ENCODE measurements around the gene GPAT3.
A peak's percentile ranks its signal among the peaks of the same experiment; 100 is the strongest.
"Not testable (repeated sequence)": the region's sequence is repeated elsewhere in the genome, so short reads cannot be mapped to it uniquely, and the experiment has no call there.

The GPAT3 gene

DNA sequence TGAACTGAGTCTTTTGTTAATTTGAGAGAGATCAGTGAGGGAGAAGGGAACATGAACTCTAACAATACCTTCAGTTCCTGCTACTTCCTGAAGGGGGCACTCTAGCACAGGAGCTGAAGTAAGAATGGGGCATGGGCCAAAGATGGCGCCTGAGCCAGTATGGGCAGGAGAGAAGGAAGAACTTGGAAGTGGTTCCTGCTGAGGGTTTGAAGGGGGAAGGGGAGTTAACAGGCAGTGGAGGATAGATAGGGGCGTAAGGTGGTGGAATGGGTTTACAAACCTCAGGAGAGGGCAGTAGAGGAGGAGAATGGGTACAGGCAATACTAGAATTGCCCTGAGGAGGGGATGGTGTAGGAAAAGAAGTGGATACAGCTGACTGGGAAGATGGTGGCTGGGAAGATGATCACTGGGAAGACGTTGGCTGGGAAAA is 26.7 kb upstream of the GPAT3 start:
- not testable (repeated sequence) for H3K4me3 ChIP-seq (ENCODE audit: low read length); H3K27me3 ChIP-seq (ENCODE audit: insufficient read depth, low read length); H3K36me3 ChIP-seq (ENCODE audit: insufficient read depth, low read length); H3K27ac ChIP-seq (ENCODE audit: low read depth, low read length); H3K9me3 ChIP-seq (ENCODE audit: insufficient read depth, low read depth, low read length); H3K4me1 ChIP-seq (ENCODE audit: insufficient read depth, low read length); H3K9ac ChIP-seq (ENCODE audit: low read depth, low read length)
- WGBS: 76% methylated on average over 3 of the region's 3 CpGs

DNA sequence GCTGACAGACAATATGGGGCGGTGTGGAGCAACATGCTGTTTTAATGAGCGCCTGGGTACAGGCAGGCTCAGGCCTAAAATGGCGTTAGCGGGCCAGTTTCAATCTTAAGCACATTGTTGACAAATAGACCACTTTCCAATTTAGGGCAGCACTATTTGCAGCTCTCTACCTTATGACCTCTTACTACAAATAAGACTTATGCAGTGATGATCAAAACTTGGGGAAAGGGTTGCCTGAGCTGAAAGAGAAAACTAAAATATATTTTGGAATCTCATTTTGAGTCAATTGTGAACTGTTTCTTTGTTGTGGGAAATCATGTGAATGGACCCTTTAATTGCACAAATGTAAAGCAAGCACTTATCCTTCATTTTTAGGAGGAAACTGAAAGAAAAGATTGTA is 25.5 kb upstream of the GPAT3 start:
- no peak overlapping the region for H3K9ac ChIP-seq (ENCODE audit: low read depth, low read length)
- no peak overlapping the region for H3K4me3 ChIP-seq (ENCODE audit: low read length)
- 88% methylated on average over 4 of the region's 4 CpGs for WGBS
- H3K9me3 ChIP-seq (ENCODE audit: insufficient read depth, low read depth, low read length): no peaks in the 10 kb centered on the region
- H3K27ac ChIP-seq (ENCODE audit: low read depth, low read length): no peak overlapping the region
- H3K36me3 ChIP-seq (ENCODE audit: insufficient read depth, low read length): no peaks in the 10 kb centered on the region
- H3K27me3 ChIP-seq (ENCODE audit: insufficient read depth, low read length): no peaks in the 10 kb centered on the region
- H3K4me1 ChIP-seq (ENCODE audit: insufficient read depth, low read length): no peaks in the 10 kb centered on the region

DNA sequence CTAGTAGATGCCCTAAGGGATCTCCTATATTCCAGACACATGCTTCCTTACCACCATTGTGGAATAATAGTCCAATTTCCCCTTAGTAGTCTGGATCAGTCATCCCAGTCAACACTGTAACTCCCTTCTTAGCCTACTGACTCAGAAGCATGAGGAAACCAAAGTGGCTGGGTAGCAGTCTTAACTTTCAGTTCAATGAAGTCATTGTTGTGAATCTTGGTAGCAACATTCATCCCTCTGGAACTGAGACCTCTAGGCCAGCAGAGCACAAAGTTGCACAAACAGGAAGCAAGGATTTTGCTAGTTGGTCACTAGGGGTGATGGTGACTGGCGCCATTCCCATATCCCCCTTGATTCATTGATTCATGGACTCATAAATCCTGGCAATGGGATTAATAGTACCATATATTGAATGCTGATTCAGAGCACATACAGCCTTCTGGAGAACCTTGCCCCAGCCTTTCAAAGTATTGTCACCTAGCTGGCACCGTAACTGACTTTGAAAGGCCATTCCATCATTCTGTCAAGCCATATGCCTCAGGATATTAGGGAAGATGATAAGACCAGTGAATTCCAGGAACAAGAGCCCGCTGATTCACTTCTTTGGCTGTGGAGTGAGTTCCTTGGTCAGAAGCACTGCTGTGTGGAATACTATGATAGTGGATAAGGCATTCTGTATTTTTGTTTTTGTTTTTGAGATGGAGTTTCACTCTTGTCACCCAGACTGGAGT is 19.7 kb upstream of the GPAT3 start:
- H3K27me3 ChIP-seq (ENCODE audit: insufficient read depth, low read length): no peaks in the 10 kb centered on the region
- H3K9me3 ChIP-seq (ENCODE audit: insufficient read depth, low read depth, low read length): no peaks in the 10 kb centered on the region
- no peak overlapping the region for H3K9ac ChIP-seq (ENCODE audit: low read depth, low read length)
- no peak overlapping the region for H3K4me3 ChIP-seq (ENCODE audit: low read length)
- no peak overlapping the region for H3K27ac ChIP-seq (ENCODE audit: low read depth, low read length)
- WGBS: 73% methylated on average over 3 of the region's 3 CpGs
- H3K36me3 ChIP-seq (ENCODE audit: insufficient read depth, low read length): no peaks in the 10 kb centered on the region
- no peaks in the 10 kb centered on the region for H3K4me1 ChIP-seq (ENCODE audit: insufficient read depth, low read length)

DNA sequence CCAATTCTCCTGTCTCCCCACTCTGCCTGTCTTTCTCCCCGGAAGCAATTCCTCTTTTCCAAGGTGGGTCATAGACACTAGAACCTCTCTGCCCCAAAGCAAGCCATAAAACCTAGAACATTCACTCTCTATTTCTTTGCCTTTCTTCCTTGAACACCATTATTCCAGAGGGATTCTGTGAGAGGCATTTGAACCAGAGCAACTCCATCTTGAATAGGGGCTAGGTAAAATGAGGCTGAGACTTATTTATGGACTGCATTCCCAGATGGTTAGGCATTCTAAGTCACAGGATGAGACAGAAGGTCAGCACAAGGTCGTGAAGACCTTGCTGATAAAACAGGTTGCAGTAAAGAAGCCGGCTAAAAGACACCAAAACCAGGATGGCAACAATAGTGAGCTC is 13.7 kb upstream of the GPAT3 start:
- Histone ChIP-seq H3K4me3 (ENCODE audit: low read length) (no peak overlapping the region), H3K4me1 (ENCODE audit: insufficient read depth, low read length) (no peaks in the 10 kb centered on the region), H3K27ac (ENCODE audit: low read depth, low read length) (no peak overlapping the region), H3K9me3 (ENCODE audit: insufficient read depth, low read depth, low read length) (peaks cover 6% of the 10 kb centered on the region; the same call in 1 of the 2 replicates), H3K36me3 (ENCODE audit: insufficient read depth, low read length) (no peaks in the 10 kb centered on the region), H3K9ac (ENCODE audit: low read depth, low read length) (no peak overlapping the region), H3K27me3 (ENCODE audit: insufficient read depth, low read length) (no peaks in the 10 kb centered on the region)
- 82% methylated on average over 3 of the region's 3 CpGs for WGBS

DNA sequence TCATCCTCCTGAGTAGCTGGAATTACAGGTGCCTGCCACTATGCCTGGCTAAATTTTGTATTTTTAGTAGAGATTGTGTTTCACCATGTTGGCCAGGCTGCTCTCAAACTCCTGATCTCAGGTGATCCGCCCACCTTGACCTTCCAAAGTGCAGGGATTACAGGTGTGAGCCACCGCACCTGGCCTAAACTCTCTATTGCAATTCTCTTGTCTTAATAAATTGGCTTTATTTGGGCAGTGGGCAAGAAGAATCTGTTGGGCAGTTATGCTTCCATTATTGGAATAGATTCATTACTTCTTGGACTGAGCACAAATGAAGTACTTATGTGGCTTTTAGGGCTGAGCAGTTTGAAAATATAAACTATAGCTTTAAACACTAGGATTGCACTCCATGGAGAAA is 8.2 kb upstream of the GPAT3 start:
- no peak overlapping the region for H3K4me3 ChIP-seq (ENCODE audit: low read length)
- 95% methylated on average over 2 of the region's 2 CpGs for WGBS
- no peak overlapping the region for H3K27ac ChIP-seq (ENCODE audit: low read depth, low read length)
- H3K9me3 ChIP-seq (ENCODE audit: insufficient read depth, low read depth, low read length): peaks cover 10% of the 10 kb centered on the region; the same call in 1 of the 2 replicates
- no peak overlapping the region for H3K9ac ChIP-seq (ENCODE audit: low read depth, low read length)
- no peaks in the 10 kb centered on the region for H3K4me1 ChIP-seq (ENCODE audit: insufficient read depth, low read length)
- H3K36me3 ChIP-seq (ENCODE audit: insufficient read depth, low read length): no peaks in the 10 kb centered on the region
- H3K27me3 ChIP-seq (ENCODE audit: insufficient read depth, low read length): peaks cover 6% of the 10 kb centered on the region; the same call in 1 of the 2 replicates

DNA sequence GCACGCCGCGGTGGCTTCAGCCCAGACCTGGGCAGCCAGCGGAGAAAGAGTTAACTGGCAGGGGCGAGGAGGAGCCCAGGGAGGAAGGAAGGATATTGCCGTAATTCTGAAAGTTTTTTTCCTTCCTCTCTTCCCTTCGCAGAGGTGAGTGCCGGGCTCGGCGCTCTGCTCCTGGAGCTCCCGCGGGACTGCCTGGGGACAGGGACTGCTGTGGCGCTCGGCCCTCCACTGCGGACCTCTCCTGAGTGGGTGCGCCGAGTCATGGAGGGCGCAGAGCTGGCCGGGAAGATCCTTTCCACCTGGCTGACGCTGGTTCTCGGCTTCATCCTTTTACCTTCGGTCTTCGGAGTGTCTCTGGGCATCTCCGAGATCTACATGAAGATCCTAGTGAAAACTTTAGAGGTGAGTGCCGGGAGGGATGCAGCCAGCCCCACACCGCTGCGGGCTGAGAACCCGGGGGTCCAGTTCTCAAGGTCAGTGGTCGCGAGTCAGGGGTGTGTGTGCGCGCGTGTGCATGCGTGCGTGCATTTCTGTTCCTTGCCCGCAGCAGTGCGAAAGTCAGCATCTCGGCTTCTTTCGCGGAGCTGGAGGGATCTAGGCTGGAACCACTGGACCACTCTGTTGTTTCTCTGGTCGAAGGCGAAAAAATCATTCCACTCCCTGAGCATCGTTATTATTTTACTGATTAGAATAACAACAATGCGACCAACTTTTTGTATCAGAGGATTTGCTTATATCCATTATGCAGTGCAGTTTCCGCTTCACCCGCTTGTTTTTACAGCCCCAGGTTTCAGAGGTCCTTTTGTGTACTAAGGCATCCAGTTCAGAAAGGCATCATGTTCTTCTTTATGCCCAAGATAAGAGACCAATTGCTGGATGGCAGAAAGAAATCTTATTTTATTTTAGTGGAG is 709 bp downstream of the GPAT3 start:
- H3K9ac ChIP-seq (ENCODE audit: low read depth, low read length): peak overlapping the region; percentile 63
- H3K4me3 ChIP-seq (ENCODE audit: low read length): peak overlapping the region; percentile 91
- H3K4me1 ChIP-seq (ENCODE audit: insufficient read depth, low read length): no peaks in the 10 kb centered on the region
- H3K9me3 ChIP-seq (ENCODE audit: insufficient read depth, low read depth, low read length): no peaks in the 10 kb centered on the region
- 4% methylated on average over 46 of the region's 46 CpGs for WGBS
- no peaks in the 10 kb centered on the region for H3K36me3 ChIP-seq (ENCODE audit: insufficient read depth, low read length)
- H3K27ac ChIP-seq (ENCODE audit: low read depth, low read length): no peak overlapping the region
- H3K27me3 ChIP-seq (ENCODE audit: insufficient read depth, low read length): peaks cover 75% of the 10 kb centered on the region

DNA sequence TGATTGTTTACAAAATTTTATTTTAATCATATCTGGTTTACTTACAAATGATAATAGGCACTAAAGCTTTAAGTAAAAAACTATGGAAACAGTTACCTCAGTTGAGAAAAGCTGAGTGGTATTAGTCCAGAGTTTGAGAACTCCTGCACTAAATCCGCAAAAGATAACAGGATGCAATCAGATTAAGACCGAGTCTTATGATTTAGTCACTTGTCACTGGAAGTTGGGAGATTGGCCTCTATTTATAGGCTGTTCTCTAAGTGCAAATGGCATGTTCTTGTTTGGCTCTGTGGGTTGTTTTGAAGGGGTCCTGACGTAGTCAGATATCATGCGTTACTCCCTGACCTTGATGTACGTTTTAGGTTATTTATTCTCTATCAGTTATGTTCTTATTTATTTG is 6.3 kb downstream of the GPAT3 start:
- H3K36me3 ChIP-seq (ENCODE audit: insufficient read depth, low read length): no peaks in the 10 kb centered on the region
- H3K4me1 ChIP-seq (ENCODE audit: insufficient read depth, low read length): no peaks in the 10 kb centered on the region
- peaks cover 24% of the 10 kb centered on the region for H3K27me3 ChIP-seq (ENCODE audit: insufficient read depth, low read length)
- no peak overlapping the region for H3K27ac ChIP-seq (ENCODE audit: low read depth, low read length)
- no peak overlapping the region for H3K9ac ChIP-seq (ENCODE audit: low read depth, low read length)
- no peaks in the 10 kb centered on the region for H3K9me3 ChIP-seq (ENCODE audit: insufficient read depth, low read depth, low read length)
- no peak overlapping the region for H3K4me3 ChIP-seq (ENCODE audit: low read length)
- WGBS: 92% methylated on average over 2 of the region's 5 CpGs

DNA sequence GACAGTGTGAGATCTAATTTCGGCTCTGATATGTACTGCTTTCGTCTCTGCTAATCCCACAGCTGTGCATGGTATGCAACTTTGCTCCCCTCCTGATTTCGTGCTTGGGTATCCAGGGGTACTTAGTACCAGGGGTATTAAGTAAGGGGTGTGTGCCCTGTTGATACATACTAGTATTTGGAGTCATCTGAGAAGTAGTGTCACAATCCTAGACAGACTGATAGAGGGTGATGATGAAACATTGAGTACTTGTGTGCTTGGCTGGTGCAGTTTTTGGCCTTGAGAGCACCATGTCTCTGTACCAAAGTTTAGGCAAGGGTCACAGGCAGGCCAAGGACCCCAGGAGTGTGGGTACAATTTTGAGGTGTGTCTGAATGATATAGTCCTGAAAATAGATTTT is 10.9 kb downstream of the GPAT3 start:
- Histone ChIP-seq H3K9ac (ENCODE audit: low read depth, low read length) (no peak overlapping the region), H3K27me3 (ENCODE audit: insufficient read depth, low read length) (no peaks in the 10 kb centered on the region), H3K36me3 (ENCODE audit: insufficient read depth, low read length) (no peaks in the 10 kb centered on the region), H3K9me3 (ENCODE audit: insufficient read depth, low read depth, low read length) (no peaks in the 10 kb centered on the region), H3K4me1 (ENCODE audit: insufficient read depth, low read length) (peaks cover 4% of the 10 kb centered on the region; the same call in 1 of the 2 replicates), H3K4me3 (ENCODE audit: low read length) (no peak overlapping the region), H3K27ac (ENCODE audit: low read depth, low read length) (no peak overlapping the region)
- 93% methylated on average over 3 of the region's 3 CpGs for WGBS

DNA sequence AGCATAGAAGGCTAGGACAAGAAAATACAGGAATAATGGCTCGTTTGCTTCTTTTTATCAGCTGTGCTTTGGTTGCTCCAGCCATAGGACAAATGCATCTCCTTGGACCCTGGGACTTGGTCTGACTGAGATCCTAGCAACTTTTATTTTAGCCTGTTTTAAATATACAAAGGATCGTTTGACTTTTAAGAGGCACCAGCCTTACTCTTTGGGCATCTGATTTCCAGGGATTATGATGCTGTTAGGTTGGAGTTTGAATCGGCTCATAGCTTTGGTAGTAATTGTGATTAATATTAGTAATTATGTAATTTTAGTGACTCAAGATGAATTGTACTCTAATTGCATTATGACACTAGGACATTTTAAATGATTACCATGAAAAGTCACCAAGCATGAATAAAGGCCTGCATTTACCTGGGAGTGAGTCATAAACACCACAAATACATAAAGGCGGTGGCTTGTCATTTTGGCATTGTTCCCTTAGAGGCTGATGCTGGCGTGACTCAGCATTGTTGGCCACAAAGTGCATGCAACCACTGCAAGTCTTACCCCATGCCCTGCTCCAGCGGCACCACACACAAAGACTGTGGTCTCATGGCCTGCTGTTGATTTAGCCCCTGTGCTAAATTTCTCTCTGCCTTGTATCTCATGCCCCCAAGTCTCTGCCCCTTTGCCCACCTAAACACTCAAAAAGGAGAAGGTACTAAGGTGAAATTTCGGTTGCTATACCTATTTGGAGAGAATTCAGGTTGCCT is 12.4 kb downstream of the GPAT3 start:
- Histone ChIP-seq H3K4me3 (ENCODE audit: low read length) (no peak overlapping the region), H3K9ac (ENCODE audit: low read depth, low read length) (peak overlapping the region; percentile 58; the same call in 1 of the 2 replicates), H3K4me1 (ENCODE audit: insufficient read depth, low read length) (peaks cover 4% of the 10 kb centered on the region), H3K27me3 (ENCODE audit: insufficient read depth, low read length) (no peaks in the 10 kb centered on the region), H3K9me3 (ENCODE audit: insufficient read depth, low read depth, low read length) (no peaks in the 10 kb centered on the region), H3K27ac (ENCODE audit: low read depth, low read length) (peak overlapping the region; percentile 62), H3K36me3 (ENCODE audit: insufficient read depth, low read length) (no peaks in the 10 kb centered on the region)
- WGBS: 82% methylated on average over 7 of the region's 7 CpGs

DNA sequence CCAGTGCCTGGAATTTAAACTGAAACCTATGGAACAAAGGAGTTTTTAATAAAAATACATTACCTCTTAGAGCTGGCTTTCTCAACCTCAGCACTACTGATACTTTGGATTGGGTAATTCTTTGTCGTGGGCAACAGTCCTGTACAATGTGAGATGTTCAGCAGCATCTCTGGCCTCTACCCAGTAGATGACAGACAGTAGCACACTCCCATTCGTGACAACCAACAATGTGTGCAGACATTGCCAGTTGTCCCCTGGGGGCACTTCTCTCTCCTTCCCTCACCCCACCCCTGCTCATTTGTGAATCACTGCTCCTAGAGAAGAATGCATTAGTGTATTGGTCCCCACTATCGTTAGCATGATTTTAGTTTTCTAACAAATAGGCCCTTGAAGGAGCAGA is 16.2 kb downstream of the GPAT3 start:
- Histone ChIP-seq H3K4me1 (ENCODE audit: insufficient read depth, low read length) (peaks cover 4% of the 10 kb centered on the region), H3K4me3 (ENCODE audit: low read length) (no peak overlapping the region), H3K36me3 (ENCODE audit: insufficient read depth, low read length) (no peaks in the 10 kb centered on the region), H3K27ac (ENCODE audit: low read depth, low read length) (no peak overlapping the region), H3K9me3 (ENCODE audit: insufficient read depth, low read depth, low read length) (no peaks in the 10 kb centered on the region), H3K9ac (ENCODE audit: low read depth, low read length) (no peak overlapping the region), H3K27me3 (ENCODE audit: insufficient read depth, low read length) (no peaks in the 10 kb centered on the region)
- 86% methylated on average over 3 of the region's 3 CpGs for WGBS

DNA sequence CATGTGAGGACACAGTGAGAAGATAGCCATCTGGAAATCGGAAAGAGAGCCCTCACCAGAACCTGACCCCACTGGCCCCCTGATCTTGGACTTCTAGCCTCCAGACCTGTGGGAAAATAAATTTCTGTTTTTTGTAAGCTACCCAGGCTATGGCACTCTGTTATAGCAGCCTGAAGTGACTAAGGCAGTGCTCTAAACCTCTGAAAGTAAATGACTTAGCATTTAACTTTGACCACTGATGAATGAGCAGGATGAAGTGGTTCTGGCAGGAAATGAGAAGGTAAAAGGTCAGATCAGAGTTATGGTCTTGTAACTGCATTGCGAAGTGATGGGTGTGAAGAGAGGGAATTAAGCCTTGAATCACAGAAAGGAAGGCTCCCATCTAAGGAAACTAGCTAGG is 17.0 kb downstream of the GPAT3 start:
- H3K4me1 ChIP-seq (ENCODE audit: insufficient read depth, low read length): peaks cover 4% of the 10 kb centered on the region
- no peaks in the 10 kb centered on the region for H3K36me3 ChIP-seq (ENCODE audit: insufficient read depth, low read length)
- no peak overlapping the region for H3K27ac ChIP-seq (ENCODE audit: low read depth, low read length)
- H3K9me3 ChIP-seq (ENCODE audit: insufficient read depth, low read depth, low read length): no peaks in the 10 kb centered on the region
- WGBS: 90% methylated on average over 2 of the region's 2 CpGs
- no peaks in the 10 kb centered on the region for H3K27me3 ChIP-seq (ENCODE audit: insufficient read depth, low read length)
- no peak overlapping the region for H3K9ac ChIP-seq (ENCODE audit: low read depth, low read length)
- H3K4me3 ChIP-seq (ENCODE audit: low read length): no peak overlapping the region

All from HUES64 (cell line).